ENCODE data around the gene TRIM68.

TRIM68 gene

GRCh38 chr11:4607781-4608666 lies at the start of gene TRIM68:
TRIM68 (minus strand) TSS chr11:4608231; CDS start chr11:4605504, 2,727 bp downstream.
- peak; percentile 89 for DNase-seq (ENCODE audit: low read depth)

- DNase-seq (ENCODE audit: low read depth), result no peak
Observed at GRCh38 chr11:4654635-4655369, 46.8 kb upstream of the TRIM68 start.

- DNase-seq (ENCODE audit: low read depth), result no peak
Observed at GRCh38 chr11:4647766-4648165, 39.7 kb upstream of the TRIM68 start.

DNA sequence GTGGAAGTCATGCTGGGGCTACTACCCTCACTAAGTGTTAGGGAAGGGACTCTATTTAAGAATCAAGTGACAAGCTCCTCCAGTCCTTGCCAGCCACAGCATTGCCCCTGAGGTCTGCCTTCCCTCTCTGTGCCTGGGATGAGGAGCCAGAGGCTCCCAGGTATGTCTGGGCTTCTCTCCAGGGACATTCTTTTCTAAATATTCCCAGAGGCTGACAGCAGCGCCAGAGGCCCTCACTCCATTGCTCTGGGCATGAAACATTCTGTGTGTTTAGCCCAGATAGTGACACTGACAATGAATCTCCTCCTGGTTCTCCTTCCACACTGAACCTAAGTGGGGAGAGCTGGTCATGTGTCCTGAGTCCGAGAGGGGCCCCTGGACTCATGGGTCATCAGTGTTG lies 37.9 kb upstream of the TRIM68 start:
- no peak for DNase-seq (ENCODE audit: low read depth)

DNA sequence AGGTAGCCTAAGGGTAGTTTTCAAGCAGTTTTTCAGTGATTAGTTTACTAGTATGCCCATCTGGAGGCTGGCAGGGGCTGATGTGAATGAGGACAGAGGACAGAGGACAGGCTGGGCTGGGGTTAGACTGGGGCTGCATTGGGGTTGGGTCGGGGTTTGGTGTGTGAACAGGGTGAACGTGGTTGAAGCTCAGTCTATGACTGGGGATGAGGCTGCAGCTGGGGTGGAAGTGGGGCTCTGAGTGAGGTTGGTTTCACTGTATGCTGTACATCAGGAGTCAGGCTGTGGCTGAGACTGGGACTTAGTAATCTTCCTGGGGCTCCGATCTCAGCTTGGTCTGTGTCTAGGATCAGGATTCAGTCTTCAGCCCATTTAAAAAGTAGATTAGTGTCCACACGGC lies 36.2 kb upstream of the TRIM68 start:
- DNase-seq (ENCODE audit: low read depth), result no peak

GRCh38 chr11:4643682-4644081 lies 35.7 kb upstream of the TRIM68 start, which contains the start of gene OR51E1:
OR51E1 (plus strand) TSS chr11:4643982; CDS start chr11:4652527, 8,545 bp downstream.
- no peak for DNase-seq (ENCODE audit: low read depth)

DNA sequence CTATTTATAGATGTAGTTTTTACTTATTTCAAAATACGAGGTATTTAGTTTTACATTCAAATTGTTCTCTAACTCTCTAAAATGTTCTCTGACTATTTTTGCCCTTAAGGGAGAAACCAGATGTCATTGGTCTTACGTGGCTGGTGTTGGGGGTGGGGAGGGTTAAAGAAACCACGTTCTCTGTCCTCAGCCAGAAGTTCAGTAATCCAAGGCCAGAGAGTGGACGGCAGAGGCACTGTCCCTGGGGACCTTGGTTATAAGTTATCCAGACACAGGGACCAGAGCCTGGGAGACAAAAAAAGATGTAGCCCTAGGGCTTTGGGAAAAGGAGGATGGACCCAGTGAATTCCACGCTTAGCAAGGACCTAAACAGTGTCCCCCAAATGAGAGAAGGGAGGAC lies 35.0 kb upstream of the TRIM68 start:
- DNase-seq (ENCODE audit: low read depth), result no peak

GRCh38 chr11:4642043-4642442 lies 34.0 kb upstream of the TRIM68 start:
- DNase-seq (ENCODE audit: low read depth), result no peak

DNA sequence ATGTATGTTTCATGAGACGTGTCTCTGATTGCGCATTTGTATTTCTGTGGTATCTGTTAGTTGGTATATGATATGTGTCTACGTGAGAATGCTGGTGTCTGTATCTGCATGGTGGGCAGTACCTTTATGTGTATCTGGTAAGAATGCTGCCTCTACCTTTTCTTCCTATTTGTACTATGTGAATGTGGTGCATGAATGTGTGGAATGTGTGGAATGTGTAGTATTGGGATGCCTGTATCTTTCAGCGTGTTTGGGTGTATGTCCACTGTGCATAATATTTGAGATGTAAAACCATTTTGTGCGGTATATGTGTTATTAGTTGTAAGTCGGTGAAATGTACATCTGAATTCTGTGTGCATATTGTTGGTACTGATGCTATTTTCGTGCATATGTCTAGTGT lies 33.5 kb upstream of the TRIM68 start:
- DNase-seq (ENCODE audit: low read depth), result no peak

- DNase-seq (ENCODE audit: low read depth), result no peak
Observed at GRCh38 chr11:4639931-4640330, 31.9 kb upstream of the TRIM68 start.

DNA sequence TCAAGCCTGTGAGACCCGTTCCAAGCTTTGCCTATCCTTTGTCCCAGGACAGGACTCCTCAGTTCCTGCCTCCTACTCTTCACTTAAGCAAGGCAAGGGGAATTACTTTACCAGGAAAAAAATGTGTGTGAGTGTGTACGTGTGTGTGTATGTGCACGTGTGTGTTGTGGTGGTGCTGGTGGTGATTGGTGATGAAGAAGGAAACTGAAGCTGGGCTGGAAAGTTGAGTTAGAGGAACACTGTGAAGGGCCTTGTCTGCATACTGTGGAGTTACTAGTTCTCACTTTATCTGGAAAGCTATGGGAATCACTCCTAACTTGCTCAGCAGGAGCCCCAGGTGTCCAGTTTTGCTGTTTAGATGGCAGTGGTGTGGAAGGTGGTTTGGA lies 29.6 kb upstream of the TRIM68 start:
- no peak for DNase-seq (ENCODE audit: low read depth)

- DNase-seq (ENCODE audit: low read depth), result peak; percentile 36
Observed at GRCh38 chr11:4636962-4637661, 29.1 kb upstream of the TRIM68 start, which contains the start of gene OR51D1. OR51D1 (plus strand) TSS chr11:4637477; CDS start chr11:4639791, 2,314 bp downstream.

- DNase-seq (ENCODE audit: low read depth), result no peak
Observed at GRCh38 chr11:4636136-4636535, 28.1 kb upstream of the TRIM68 start.

- no peak for DNase-seq (ENCODE audit: low read depth)
Observed at GRCh38 chr11:4626207-4627099, 18.4 kb upstream of the TRIM68 start.

DNA sequence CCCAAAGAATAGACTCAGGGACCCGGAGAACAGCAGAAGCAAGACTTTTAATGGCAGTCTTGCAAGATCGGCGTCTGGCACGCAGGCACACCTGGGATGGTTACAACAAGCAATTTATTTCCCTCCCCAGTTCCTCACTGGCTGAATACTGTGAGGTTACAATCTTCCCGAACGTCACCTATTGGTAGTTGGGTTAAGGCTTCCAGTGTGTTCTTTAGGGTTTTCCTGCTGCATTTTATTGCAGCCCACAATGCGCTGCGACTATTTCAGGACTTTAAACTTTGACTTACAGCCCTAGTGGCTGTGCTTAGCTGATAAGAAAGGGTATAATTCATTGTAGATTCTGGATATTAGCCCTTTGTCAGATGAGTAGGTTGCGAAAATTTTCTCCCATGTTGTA lies 11.5 kb upstream of the TRIM68 start:
- no peak for DNase-seq (ENCODE audit: low read depth)

- no peak for DNase-seq (ENCODE audit: low read depth)
Observed at GRCh38 chr11:4615856-4616444, 7.9 kb upstream of the TRIM68 start.

DNA sequence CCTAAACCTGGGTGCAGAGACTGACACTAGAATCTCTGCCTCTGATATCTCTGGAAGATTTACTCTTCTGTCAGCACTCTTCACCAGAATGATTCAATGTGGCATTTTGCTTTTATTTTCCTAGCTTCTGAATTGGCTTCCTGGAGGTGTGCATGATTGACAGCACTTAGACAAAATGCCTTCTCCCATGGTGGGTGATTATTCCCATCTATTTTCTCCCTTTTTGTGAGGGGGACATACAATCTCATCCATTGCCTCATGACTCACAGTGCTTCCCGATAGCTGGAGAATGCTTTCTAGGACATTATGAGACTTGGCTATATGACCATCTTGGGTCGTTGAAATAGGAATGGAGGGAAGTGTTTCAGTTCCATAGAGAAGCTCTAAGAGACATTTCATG lies 4.0 kb upstream of the TRIM68 start:
- no peak for DNase-seq (ENCODE audit: low read depth)

GRCh38 chr11:4610258-4610935 lies 2.4 kb upstream of the TRIM68 start:
- no peak for DNase-seq (ENCODE audit: low read depth)

GRCh38 chr11:4607096-4607495 lies 935 bp downstream of the TRIM68 start:
- DNase-seq (ENCODE audit: low read depth), result no peak

DNA sequence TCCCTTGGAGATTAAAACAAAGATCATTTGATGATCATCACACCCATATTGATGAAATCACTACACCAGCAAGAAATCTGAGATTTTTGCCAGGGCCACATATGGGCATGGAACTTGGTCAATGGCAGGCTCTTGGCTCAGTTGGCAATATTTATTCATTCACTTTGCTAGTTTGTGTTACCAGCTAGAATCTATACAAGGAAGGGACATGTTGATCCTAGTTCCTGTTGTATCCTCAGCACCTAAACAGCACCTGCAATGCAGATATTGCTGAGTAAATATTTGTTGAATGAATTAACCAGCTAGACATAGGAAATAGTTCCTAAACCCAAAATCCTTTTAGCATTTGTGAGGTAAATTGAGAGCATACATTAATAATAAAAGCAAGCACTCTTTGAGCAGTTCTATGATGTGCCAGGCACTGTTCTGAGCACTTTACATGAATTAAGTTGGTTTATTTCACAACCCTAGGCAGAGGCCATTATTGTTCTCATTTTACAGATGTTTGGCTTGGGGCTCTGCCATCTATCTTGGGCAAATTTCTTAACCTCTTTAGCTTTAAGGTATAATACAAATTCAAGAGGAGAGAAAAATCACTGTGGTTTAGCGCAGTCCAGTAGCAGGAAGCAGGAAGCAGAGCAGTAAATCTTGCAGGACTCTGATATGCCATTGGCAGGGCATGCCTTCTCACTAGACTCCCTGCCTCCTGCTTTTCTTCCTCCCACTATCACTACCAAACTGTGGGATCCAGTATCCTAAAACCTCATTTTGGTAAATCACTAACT lies 1.6 kb downstream of the TRIM68 start:
- DNase-seq (ENCODE audit: low read depth), result no peak
